Measurements from ENCODE around the gene SPATA19.

Gene SPATA19

DNA sequence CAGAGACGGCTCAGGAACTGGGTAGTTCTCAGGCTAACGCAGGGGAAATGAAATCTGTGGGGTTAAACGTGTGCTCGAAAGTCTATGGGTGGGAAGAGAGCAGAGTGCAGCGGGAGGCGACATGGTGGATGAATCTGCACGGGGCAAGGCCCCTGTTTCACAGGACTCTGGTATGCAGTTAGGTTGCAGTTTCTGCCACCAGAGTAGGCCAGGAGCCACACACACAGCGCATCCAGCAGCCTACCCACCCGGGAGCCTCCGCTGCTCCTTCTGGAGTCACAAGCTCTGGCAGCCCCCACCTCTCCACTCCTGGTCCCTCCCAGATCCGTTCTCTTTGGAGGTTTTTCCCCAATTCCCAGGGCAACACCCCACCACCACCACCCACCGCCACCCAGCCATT lies 27.0 kb downstream of the SPATA19 start:
- DNase-seq (ENCODE audit: extremely low read depth in 1 of 2, low read depth in 1 of 2), result no peak

DNA sequence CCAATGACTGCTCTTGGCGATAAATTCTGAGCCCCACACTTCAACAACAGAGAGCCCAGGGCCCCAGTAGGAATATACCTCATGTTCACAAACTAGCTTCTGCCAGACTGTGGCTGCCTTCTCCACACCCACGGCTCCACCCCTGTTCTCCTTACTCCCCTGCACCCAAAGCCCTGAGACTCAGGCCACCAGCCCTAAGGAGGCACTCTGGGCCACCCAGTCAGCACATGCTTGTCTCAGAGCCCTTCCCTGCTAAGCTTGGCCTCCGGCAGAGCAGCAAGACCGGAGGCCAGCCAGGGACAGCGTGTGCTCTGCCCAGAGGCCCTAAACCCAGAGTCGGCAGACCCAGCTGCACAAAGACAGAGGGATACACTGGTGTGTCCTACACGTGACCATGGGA lies 27.9 kb downstream of the SPATA19 start:
- DNase-seq (ENCODE audit: extremely low read depth in 1 of 2, low read depth in 1 of 2), result no peak

DNA sequence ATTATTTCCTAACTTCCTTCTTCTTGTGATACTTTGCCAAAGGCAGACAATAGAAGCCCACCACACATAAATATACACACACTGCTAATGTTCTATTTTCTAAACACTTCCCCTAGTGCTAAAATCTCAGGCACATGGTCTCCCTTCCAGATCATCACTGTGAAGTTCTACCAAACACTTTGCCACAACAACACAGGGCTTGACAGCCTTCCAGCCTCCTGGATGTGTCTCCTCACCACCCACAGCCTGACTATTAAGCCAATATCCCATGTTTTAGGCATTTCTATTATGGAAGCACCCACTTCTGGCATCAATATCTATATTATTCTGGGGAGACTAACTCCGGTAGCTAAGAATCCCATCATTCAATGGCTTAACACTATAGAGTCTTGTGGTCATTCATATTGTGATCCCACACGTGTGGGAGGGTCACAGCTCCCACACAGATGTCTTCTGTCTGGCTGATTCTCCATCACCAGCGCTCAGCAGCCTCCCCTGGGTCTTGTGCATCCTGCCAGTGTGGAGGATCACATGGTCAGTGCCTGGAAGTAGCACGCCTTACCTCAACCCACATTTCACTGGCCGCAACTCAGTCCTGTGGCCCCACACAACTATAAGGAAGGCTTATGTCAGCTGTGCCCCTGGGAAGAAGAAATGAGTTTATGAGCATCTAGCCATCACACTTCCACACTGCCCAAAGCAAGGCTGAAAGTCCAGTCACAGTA lies 29.0 kb downstream of the SPATA19 start:
- DNase-seq (ENCODE audit: extremely low read depth in 1 of 2, low read depth in 1 of 2), result no peak

DNA sequence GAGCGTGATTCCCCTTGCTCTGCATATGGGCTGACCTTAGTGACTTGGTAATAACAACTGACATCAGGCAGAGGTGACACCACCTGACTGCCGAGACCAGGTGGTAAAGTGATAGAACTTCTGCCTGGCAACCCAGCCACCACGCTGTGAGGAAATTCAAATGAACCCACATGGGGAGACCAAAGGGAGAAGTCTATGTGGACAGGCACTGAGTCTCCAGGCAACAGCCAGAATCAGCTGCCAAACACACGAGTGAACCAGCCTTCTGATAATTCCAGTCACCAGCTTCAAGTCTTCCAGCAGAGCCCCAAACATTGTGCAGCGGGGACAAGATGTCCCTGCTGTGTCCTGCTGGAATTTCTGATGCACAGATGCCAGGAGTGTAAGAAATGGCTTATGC lies 29.7 kb downstream of the SPATA19 start:
- DNase-seq (ENCODE audit: extremely low read depth in 1 of 2, low read depth in 1 of 2), result no peak

DNA sequence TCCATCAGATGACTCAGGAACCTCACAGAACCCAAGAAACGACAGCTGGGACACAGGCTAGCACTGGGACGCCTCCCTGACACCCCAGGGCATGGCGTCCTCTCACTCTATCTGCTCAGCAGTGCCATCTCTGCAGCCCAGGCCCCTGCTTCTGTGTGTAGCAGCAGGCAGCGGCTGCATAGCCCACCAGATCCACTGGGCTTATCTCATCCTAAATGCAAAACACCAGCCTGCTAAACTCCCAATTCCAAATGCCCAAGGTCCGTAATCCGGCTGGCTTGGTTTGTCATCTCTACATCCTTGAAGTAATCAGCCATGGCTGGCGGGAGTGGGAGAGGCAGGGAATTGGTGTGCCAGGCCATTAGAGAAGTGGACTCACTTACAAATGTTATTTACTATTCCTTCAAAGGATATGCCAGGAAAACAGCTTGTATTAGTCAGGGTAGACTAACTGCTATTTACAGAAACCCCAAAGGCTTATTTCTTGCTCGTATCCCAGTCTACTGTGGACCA lies 30.7 kb downstream of the SPATA19 start:
- DNase-seq (ENCODE audit: extremely low read depth in 1 of 2, low read depth in 1 of 2), result no peak

DNA sequence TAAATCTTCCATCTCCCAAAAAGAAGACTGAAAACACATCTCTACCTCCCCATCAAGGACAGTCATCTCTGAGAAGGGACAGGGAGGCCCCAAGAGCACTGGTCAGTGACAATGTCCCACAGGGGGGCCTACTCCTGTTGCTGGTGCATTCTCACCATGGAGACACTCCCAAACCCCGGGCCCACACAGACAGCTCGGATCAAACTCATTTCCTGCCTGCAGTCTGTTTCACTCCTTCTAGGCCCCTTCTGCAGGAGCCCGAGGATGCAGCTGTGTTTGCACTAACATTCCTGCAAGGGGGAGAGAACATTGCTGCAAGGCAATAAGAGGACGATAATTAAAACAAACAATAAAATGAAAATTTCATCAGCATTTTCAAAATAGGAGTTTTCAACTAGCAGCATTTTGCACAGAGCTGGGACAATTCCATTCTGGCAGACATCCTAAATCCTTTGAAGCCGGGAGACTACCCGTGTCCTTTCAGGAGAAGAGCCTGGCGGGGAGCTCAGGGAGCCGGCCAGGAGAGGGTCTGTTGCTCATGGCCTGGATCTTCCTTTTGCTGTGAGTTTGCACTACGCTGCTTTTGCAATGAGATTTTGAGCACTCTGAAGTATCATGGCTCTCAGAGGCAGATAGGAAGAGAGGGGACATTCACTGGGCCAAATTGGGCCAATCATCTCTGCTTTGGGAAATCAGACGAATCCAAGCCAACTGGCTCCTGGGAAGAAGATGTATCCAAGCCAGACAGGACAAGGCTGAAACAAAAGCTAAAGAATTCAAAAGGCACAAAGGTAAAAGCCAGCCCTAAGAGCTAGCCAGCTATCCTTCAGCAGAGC lies 33.2 kb downstream of the SPATA19 start:
- no peak for DNase-seq (ENCODE audit: extremely low read depth in 1 of 2, low read depth in 1 of 2)

DNA sequence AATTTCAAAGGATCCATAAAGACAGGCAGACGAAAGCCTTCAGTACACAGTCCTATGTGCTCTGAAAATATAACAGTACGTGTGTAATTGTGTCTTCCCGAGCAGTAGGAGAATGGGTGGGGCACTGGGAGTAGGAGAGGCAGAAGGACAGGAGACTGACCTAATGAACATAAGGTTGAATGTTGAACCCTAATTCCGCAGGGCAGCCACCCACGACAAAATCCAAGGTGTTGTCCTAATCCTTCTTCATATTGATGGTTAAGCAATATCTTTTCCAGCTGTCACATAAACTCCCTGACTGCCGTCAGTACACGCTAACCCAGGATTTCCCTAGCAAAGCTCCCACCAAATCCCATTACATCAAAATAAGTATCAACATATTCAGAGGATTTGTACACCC lies 34.5 kb downstream of the SPATA19 start:
- no peak for DNase-seq (ENCODE audit: extremely low read depth in 1 of 2, low read depth in 1 of 2)

DNA sequence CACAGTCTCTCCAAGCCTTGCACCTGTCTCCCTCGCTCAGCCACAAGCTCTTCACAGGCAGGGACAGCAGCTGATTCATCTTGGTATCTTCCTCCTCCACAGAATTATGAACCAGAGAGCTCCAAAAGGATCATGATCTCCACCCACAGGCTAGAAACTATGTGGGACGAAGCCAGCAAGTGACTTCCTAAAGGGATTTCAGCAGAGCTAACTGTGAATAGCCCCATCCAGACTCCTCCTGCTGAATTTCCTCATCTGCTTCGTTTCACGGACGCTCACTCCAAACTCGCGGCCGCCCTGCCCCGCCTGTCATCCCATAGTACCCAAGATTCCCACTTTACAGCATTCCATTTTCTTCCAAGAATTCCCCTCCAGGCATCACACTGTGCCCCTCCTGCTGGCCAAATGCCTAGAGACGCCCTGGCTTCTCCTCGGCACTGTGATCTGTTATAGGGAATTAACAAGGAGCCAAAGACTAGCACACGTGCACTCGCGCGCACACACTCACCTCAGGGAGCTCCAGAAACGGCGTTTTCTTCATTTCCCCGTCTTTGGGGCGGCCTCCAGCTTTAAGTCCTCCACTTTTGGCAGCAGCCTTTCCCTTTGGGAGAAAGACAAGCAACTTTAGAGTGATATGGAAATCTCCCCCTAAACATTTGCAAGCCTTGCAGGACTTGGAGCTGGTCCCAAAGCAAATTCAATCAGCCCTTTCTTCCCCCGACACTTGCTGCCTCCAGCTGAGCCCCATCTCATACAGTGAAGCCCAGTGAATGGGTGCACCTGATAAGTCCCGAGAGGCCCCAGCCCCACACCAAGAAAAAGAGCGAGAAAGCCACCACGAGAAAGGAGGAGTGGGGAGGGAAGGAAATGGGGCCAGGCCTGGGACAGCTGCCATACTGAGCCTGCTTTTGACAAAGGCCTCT lies 35.5 kb downstream of the SPATA19 start:
- DNase-seq (ENCODE audit: extremely low read depth in 1 of 2, low read depth in 1 of 2), result no peak

DNA sequence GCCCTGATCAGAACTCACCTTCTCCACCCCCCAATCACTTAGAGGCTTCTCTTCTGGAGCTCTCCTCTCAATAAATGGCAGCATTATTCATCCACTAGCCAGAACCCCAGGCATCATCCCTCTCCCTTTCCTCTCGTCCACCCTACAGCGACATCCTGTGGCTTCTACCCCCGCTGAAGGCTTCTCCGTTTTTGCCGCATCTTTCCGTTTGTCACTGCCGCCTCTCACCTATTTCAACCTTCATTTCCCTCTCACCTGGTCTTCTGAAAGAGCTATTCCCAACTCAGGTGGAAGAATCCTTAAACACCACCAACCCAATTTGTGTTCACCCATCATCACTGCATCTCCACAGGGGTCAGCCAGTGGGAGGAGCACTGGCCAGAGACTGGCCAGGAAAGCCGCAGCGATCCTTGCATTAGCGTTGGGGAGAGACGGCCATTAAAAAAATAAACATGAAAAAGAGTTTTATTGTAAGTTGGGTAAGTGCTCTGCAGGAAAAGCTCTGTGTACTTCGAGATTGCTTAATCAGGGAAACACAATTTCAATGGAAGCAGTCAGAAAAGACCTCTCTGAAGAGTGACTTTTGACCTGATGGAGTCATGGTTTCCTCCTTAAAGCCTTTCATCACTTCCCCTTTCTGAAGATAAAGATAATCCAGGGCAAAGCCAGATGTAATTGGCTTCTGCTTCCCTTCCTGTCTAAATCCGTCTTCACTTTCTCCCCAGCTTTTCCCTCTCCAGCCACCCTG lies 36.7 kb downstream of the SPATA19 start:
- DNase-seq (ENCODE audit: extremely low read depth in 1 of 2, low read depth in 1 of 2), result no peak

DNA sequence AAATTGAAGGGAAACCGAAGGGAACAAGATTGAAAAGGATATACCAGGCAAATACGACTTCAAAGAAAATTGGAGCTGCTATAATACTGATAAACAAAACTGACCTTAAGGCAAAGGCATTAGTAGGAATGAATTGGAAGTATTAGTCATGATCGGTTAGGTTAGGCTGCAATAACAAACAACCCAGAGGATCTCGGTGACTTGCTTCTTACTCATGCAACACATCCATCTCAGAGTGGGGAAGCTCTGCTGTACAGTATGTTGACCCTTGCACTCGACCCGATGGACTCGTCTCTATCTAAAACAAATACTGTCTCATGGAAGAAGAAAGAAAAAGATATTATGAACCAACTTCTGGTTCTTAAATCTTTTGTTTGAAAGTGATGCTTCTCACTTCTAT lies 42.3 kb downstream of the SPATA19 start:
- DNase-seq (ENCODE audit: extremely low read depth in 1 of 2, low read depth in 1 of 2), result no peak

DNA sequence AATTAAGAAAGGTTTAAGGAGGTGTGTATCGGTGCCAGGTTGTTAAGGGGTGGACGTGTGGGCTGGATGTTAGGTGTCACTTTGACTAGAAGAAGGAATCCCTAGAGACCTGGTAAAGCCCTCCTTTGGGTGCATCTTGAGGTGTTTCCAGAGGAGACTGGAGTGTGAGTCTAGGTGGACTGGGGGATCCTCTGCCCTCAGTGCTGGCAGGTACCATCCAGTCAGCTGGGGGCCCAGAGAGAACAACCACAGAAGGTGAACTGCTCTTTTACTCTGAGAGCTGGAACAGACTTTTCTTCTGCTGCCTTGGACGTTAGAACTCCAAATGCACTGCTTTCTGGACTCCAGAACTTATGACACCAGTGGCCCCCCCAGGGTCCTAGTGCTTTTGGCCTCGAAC lies 44.0 kb downstream of the SPATA19 start:
- no peak for DNase-seq (ENCODE audit: extremely low read depth in 1 of 2, low read depth in 1 of 2)

DNA sequence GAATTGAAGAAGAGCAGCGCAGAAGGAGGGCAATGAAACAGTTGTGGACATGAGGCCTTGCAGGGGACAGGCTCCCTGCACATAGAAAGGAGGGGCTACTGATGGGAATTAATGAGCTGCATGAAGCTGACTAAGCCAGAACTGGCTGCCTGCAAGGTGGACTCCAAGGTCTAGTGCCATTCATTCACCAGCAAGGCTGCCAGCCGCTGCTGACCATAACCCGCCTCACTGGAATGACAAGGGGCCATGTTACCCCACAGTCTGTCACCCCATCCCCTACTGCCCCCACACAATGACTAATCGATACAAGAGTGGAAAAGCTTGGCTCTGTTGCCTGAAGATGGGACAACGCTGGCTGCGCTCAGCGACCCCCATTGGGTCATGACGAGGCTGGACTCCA lies 44.6 kb downstream of the SPATA19 start:
- DNase-seq (ENCODE audit: extremely low read depth in 1 of 2, low read depth in 1 of 2), result no peak

DNA sequence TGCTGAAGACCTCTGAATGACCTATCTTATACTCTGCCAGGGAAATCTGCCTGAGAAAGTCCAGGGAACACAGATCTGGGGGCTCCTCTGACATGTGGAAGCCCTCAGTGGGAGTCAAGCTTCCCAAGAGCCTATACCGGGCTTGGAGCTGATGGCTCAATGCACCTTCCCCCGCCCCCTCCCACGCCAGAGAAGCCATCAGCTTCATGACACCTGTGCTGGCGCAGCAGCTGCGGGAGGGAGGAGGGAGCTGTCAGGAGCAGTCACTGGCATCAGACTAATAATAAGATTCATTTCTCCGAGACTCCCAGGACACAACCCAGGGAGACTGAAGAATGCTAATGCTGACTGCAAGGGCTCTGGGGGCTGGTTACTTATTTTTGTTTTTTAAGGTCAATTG lies 47.8 kb downstream of the SPATA19 start:
- no peak for DNase-seq (ENCODE audit: extremely low read depth in 1 of 2, low read depth in 1 of 2)

DNA sequence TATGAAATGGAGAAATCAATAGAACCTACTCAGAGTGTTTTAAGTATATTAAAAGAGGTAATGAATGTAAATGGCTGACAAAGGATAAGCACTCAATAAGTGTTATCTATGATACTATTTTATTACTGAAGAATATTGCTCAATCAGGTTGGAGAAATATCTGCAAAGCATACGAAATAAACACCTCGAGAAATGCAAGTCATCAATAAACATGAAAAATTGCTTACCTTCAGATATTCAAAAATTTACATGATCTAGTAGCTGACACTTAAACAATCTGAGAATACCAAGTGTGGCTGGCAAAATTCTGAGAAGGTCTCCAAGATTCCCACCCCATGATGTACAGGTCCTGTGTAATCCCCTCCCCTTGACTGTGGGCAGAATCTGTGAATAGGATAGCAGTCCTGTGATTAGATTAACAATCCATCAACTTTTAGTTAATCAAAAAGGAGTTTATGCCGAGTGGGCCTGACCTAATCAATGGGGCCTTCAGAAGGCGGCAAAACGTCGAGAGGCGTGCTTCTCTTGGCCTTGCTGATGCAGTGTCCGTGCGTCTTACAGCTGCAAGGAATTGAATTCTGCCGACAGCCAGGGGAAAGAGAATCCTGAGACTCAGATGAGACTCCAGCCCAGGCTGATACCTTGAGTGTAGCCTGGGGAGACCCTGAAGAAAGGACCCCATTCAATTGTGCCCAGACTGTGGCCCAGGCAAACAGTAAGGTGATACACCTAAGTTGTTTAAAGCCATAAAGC lies 49.1 kb downstream of the SPATA19 start:
- no peak for DNase-seq (ENCODE audit: extremely low read depth in 1 of 2, low read depth in 1 of 2)

DNA sequence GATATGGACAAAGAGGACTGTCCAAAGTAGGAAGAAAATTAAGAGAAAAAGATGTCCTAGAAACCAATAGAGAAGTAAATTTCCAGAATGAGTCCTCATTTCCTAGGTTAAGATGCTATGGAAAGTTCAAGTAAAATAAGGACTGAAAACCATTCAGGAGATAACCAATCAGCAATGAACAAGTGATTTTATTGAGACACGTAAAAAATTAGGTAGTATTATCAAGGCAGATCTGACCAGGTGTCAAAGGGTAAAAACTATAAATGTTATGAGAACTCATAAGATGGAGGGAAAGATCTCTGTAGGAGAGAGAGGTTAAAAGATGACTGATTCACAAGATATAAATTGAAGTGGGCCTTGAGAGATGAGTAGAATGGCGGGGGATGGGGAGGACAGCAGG lies 50.2 kb downstream of the SPATA19 start:
- no peak for DNase-seq (ENCODE audit: extremely low read depth in 1 of 2, low read depth in 1 of 2)

DNA sequence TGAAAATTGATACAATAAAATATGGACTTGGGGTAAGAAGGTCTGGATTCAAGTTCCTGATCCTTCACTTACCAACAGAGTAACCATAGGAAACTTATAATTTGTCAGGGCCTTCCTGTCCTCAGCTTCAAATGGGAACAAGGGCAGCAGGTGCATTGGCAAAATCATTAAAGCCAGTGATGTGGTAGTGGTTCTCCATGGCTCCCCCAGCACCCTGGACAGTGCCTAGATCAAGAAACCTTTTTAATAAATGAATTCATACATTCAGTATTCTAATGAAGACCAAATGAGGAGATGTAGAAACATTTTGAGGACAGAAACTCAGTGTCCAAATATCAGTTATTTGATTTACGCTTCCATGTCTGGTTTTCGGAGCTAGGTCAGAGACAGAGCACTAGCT lies 51.1 kb downstream of the SPATA19 start:
- no peak for DNase-seq (ENCODE audit: extremely low read depth in 1 of 2, low read depth in 1 of 2)

DNA sequence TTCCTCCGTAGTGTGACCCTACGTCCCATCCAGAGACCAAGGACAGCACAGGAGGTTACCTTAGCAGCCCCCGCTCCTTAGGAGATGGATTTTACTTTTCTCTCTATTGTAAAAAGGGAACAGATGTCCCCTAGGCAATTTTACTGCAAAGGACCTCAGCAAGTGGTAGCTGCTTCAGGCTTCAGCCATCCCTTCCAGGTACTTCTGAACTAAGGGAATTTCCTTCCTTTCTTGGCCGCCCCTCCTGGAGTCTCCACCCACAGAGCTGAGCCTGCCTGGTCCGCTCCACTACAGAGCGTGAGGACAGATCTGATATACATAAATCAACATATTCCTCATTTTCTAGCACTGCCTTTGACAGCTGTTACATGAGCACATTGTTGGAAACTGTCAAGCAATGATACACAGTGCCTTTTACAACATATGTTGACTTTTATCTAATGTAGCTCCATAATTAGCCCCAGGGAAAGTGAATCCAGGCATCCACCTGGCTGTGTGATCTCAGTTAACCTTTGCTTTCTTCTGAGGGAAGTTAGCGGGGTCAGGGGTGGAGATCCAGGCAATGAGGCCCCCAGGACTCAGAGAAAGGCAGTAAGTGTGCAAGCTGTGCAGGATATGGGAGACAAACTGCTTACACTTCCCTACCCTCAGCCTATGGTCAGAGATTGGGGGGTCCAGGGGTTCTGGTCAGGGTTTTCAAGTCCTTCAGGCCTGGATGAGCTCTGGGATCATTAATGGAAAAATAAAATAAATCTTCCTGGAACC lies 51.9 kb downstream of the SPATA19 start:
- DNase-seq (ENCODE audit: extremely low read depth in 1 of 2, low read depth in 1 of 2), result no peak

DNA sequence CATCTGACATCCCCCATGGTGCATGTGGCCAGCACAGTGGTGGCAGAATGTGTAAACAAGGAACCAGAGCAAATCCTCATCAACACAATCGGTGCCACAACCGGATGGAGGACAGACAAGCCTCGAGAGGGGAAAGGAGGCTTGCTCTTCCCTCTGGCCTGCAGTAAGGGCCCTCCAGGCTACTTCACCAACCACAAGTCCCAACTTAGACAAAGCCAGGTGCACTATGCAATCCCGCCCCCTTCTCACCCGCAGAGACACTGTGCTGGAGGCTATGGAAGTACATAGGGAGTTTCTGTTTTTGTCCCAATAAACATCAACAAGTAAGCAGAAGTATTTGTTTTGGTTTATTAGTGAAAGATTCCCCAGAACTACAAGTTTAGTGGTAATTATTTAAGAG lies 54.3 kb downstream of the SPATA19 start:
- no peak for DNase-seq (ENCODE audit: extremely low read depth in 1 of 2, low read depth in 1 of 2)

Measured in stimulated activated CD8-positive, alpha-beta memory T cell treated with anti-CD3 and anti-CD28 coated beads, Interleukin-7, amount 100 ng/mL, for 48 hours (primary cell).